ENCODE results near the gene ZBTB38. TPM values are rescaled to one million over a fixed set of nuclear protein-coding genes. Genes with fewer than 3 reads are reported as not detected.

ZBTB38 gene, protein sequence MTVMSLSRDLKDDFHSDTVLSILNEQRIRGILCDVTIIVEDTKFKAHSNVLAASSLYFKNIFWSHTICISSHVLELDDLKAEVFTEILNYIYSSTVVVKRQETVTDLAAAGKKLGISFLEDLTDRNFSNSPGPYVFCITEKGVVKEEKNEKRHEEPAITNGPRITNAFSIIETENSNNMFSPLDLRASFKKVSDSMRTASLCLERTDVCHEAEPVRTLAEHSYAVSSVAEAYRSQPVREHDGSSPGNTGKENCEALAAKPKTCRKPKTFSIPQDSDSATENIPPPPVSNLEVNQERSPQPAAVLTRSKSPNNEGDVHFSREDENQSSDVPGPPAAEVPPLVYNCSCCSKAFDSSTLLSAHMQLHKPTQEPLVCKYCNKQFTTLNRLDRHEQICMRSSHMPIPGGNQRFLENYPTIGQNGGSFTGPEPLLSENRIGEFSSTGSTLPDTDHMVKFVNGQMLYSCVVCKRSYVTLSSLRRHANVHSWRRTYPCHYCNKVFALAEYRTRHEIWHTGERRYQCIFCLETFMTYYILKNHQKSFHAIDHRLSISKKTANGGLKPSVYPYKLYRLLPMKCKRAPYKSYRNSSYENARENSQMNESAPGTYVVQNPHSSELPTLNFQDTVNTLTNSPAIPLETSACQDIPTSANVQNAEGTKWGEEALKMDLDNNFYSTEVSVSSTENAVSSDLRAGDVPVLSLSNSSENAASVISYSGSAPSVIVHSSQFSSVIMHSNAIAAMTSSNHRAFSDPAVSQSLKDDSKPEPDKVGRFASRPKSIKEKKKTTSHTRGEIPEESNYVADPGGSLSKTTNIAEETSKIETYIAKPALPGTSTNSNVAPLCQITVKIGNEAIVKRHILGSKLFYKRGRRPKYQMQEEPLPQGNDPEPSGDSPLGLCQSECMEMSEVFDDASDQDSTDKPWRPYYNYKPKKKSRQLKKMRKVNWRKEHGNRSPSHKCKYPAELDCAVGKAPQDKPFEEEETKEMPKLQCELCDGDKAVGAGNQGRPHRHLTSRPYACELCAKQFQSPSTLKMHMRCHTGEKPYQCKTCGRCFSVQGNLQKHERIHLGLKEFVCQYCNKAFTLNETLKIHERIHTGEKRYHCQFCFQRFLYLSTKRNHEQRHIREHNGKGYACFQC (N-terminal part only)
- 10 to 100 TPM; 21.3 to 22.0 TPM for total RNA-seq

DNA sequence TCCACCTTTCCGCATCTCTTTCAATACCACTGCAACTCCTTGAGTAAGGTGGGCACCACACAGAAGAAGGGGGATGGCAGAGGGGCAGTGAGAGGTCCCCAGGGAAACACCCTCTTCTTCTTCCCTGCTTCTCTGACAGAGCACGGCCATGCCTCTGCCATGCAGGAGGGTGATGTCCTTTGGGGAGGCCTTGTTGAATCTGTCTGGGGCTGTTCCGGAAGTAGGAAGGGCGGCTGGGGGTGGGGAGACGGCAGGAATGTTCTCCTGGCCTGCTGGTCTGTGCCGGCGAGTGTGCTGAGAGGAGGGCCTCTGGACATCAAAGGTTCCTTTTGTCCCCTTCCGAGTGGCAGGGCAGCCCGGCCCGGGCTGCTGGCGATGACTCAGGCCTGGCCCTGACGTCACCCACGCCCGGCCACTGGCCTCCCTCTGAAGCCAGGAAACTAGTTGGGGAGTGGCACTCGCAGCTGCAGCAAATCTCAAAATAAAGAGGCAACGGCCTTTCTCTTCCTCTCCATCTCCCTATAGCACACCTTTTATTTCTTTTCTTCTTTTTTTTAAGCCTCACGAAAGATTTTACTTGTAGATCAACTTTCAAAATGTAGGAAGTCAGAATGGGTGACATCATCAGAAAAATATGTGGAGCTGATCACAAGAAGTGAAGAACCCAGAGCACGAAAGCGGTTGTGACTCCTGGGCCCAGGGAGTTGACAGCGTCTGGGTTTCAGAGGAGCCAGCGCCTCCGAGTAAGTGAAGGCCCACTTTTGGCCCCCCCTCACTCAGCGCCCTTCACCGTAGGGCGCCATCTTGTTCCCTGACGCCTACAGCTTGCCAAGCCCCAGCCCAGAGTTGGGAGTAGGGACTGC lies at the start of gene ZBTB38:
ZBTB38 (plus strand) TSS at position 443 of the 863 bp plus-strand sequence. CDS start 73,885 bp downstream, outside the sequence.
- H3K27ac Mint-ChIP-seq = no peak within 1 kb of the TSS
- H3K4me1 Mint-ChIP-seq = peaks cover 25% of the 10 kb centered on the region
- intact Hi-C loops (cut with DNase I, micrococcal nuclease) = no loop called here
- ATAC-seq (no peak), DNase-seq (no peak)
- ChIA-PET CTCF (interaction anchor here (0.7 to 2.9 kb wide), 7 partner anchors 22 to 260 kb away, joined by 3 to 16 read pairs (median 3); no protein-coding TSS in a partner anchor), POLR2A (no interaction called here)
- no peaks in the 10 kb centered on the region for H3K36me3 Mint-ChIP-seq (ENCODE audit: low read depth)
- no peaks in the 10 kb centered on the region for H3K27me3 Mint-ChIP-seq
- no peaks in the 10 kb centered on the region for H3K9me3 Mint-ChIP-seq (ENCODE audit: low read depth)
- H3K4me3 Mint-ChIP-seq = no peak within 1 kb of the TSS

DNA sequence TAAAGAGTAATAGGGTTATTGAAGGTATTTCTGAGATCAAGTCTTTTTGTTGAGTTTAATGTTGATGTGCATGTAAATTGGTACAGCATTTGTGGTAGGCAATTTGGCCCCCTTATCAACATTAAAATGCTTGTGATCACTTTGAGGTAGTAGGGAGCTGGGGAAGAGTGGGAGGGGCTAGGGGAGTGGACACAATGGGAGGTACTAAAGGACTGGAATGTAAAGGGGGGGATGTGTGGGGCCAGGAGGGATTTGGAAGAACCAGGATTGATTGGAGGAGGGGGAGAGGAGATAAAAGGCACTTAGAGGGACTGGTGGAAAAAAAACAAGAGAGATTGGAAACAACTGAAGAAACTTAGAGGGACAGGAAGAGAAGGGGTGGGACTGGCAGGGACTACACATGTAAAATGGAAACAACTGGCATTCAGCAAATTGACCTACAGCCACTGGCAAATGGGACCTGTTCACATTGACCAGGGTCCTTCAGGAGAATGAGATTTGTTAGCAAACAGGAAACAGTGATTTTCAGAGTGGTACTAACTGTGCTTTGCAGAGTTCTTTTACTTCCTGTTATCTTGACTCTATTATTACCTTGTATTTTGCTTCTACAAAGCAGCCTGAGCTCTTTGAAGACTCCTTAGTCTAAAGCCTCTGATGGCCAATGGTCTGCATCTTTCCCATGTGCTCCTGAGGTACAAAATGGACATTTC lies 47.8 kb upstream of the ZBTB38 start:
- intact Hi-C loops (cut with DNase I, micrococcal nuclease) = no loop called here
- DNase-seq (no peak), ATAC-seq (no peak)
- ChIA-PET POLR2A (no interaction called here), CTCF (interaction anchor here (1.1 to 1.4 kb wide), 2 partner anchors 9 to 28 kb away, joined by 4 read pairs; no protein-coding TSS in a partner anchor)
- Mint-ChIP-seq H3K9me3 (ENCODE audit: low read depth) (peaks cover 8% of the 10 kb centered on the region), H3K36me3 (ENCODE audit: low read depth) (peaks cover 5% of the 10 kb centered on the region), H3K4me1 (peaks cover 28% of the 10 kb centered on the region), H3K27me3 (no peaks in the 10 kb centered on the region), H3K27ac (peak overlapping the region; percentile 52), H3K4me3 (no peak overlapping the region)

DNA sequence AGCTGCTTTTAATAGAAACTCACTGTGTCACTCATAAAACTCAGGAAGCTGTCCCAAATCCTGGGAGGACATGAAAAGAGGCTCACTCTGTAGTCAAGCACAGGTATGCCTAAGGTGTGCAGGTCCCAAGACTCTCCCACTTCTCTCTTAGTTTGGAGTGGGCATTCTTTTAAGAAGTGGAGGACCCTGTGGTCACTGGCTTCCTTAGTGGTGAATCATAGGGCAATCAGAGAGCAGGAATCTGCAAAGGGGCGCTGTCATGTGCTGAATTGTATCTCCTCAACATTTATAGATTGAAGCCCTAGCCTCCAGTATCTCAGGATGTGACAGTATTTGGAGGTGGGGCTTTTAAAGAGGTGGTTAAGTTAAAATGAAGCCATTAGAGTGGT lies 47.2 kb upstream of the ZBTB38 start:
- H3K4me1 Mint-ChIP-seq = peaks cover 28% of the 10 kb centered on the region
- peaks cover 8% of the 10 kb centered on the region for H3K9me3 Mint-ChIP-seq (ENCODE audit: low read depth)
- POLR2A ChIA-PET = no interaction called here
- CTCF ChIA-PET = interaction anchor here (0.7 to 1.4 kb wide), 3 partner anchors 9 to 38 kb away, joined by 3 to 4 read pairs (median 4); no protein-coding TSS in a partner anchor
- ATAC-seq (no peak), DNase-seq (no peak)
- intact Hi-C loops (cut with DNase I, micrococcal nuclease) = no loop called here
- peaks cover 5% of the 10 kb centered on the region for H3K36me3 Mint-ChIP-seq (ENCODE audit: low read depth)
- H3K27ac Mint-ChIP-seq = peak overlapping the region; percentile 51
- no peaks in the 10 kb centered on the region for H3K27me3 Mint-ChIP-seq
- no peak overlapping the region for H3K4me3 Mint-ChIP-seq

DNA sequence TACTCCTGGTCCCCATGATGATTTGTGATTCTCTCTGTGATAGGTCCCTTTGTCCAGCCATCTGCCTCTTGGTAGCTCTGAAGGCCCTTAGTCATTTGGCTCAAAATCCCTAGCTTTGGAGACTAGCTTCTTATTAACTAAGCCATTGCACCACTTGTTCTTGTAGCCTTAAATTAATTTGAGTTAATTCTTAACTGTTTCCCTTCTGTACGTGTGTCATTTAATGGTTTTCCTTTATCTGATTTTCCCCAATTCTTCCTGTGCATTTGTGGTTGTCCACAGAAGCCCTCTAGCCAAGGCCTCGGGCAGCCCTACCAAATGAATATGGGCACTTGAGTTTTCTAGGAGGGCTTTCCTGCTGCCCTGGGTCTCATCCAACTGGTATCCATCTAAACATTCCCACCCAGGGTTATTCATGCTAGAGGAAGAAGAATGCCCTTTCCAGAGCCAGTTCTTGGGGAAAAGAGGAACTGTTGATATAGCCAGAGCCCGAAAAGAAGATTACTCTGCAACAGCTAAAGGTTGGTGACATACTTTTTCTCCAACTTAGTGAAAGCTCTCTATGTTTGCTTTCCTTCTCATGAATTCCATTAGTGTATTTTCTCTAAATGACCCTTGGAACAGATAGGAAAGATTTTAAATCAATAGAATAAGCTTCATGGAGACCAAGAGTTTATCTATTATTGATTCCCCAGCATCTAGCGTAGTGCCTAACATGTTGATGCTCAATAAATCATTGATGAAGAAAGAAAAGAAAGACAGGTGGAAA lies 44.2 kb upstream of the ZBTB38 start:
- H3K27ac Mint-ChIP-seq = no peak overlapping the region
- no peak overlapping the region for H3K4me3 Mint-ChIP-seq
- DNase-seq = no peak
- ChIA-PET POLR2A (no interaction called here), CTCF (interaction anchor here (0.8 to 2.3 kb wide), 4 partner anchors 12 to 320 kb away, joined by 3 to 10 read pairs (median 4); no protein-coding TSS in a partner anchor)
- no peak for ATAC-seq
- H3K9me3 Mint-ChIP-seq (ENCODE audit: low read depth) = peaks cover 8% of the 10 kb centered on the region
- H3K36me3 Mint-ChIP-seq (ENCODE audit: low read depth) = peaks cover 5% of the 10 kb centered on the region
- peaks cover 39% of the 10 kb centered on the region for H3K4me1 Mint-ChIP-seq
- intact Hi-C loops (cut with DNase I, micrococcal nuclease) = no loop called here
- no peaks in the 10 kb centered on the region for H3K27me3 Mint-ChIP-seq

DNA sequence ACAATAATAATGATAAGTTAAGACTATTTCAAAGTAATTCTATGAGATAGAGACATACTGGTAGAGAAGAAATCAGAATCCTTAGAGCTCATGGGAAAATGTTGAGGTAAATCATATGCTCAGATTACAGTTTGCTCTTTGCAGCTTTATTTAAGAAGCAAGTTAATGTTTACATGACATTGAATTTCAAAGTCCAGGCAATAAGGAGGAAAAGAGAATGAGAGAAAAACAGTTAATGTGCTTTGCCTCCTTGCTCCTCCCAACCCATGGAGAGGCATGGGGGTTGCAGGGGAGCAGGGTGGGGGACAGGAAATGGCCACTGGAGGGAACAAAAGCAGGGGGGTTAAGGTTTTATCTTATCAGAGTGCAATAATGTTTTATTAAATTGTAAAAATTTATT lies 42.2 kb upstream of the ZBTB38 start:
- DNase-seq (no peak), ATAC-seq (no peak)
- peaks cover 2% of the 10 kb centered on the region for H3K36me3 Mint-ChIP-seq (ENCODE audit: low read depth)
- peaks cover 23% of the 10 kb centered on the region for H3K4me1 Mint-ChIP-seq
- H3K4me3 Mint-ChIP-seq = no peak overlapping the region
- H3K27ac Mint-ChIP-seq = no peak overlapping the region
- intact Hi-C loops (cut with DNase I, micrococcal nuclease) = no loop called here
- no peaks in the 10 kb centered on the region for H3K27me3 Mint-ChIP-seq
- H3K9me3 Mint-ChIP-seq (ENCODE audit: low read depth) = no peaks in the 10 kb centered on the region
- ChIA-PET CTCF (interaction anchor here (0.7 to 1.1 kb wide), 5 partner anchors 15 to 236 kb away, joined by 3 read pairs; no protein-coding TSS in a partner anchor), POLR2A (no interaction called here)

DNA sequence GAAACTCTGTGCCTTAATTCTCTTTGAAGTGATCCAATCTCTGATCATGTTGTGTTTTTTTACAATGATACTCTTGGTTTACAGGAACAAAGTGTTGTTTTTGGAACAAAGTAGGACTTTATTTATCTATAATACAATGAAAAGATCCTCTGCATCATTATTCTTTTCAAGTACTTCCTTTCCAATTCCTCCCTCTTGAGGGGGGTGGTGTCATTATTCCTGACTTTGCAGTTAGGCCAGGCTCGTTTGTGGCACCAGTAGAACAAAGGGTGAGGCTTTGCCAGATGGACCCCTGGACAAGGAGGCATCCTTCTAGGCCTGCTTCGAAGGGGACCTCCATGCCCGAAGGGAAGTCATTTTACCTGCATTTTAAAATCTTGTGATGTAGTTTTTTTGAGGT lies 41.7 kb upstream of the ZBTB38 start:
- Mint-ChIP-seq H3K9me3 (ENCODE audit: low read depth) (no peaks in the 10 kb centered on the region), H3K27ac (no peak overlapping the region), H3K27me3 (no peaks in the 10 kb centered on the region), H3K36me3 (ENCODE audit: low read depth) (peaks cover 2% of the 10 kb centered on the region), H3K4me3 (no peak overlapping the region), H3K4me1 (peaks cover 20% of the 10 kb centered on the region)
- intact Hi-C loops (cut with DNase I, micrococcal nuclease) = no loop called here
- ATAC-seq (no peak), DNase-seq (no peak)
- ChIA-PET POLR2A (no interaction called here), CTCF (interaction anchor here (0.8 to 1.1 kb wide), 3 partner anchors 22 to 128 kb away, joined by 3 read pairs; no protein-coding TSS in a partner anchor)

DNA sequence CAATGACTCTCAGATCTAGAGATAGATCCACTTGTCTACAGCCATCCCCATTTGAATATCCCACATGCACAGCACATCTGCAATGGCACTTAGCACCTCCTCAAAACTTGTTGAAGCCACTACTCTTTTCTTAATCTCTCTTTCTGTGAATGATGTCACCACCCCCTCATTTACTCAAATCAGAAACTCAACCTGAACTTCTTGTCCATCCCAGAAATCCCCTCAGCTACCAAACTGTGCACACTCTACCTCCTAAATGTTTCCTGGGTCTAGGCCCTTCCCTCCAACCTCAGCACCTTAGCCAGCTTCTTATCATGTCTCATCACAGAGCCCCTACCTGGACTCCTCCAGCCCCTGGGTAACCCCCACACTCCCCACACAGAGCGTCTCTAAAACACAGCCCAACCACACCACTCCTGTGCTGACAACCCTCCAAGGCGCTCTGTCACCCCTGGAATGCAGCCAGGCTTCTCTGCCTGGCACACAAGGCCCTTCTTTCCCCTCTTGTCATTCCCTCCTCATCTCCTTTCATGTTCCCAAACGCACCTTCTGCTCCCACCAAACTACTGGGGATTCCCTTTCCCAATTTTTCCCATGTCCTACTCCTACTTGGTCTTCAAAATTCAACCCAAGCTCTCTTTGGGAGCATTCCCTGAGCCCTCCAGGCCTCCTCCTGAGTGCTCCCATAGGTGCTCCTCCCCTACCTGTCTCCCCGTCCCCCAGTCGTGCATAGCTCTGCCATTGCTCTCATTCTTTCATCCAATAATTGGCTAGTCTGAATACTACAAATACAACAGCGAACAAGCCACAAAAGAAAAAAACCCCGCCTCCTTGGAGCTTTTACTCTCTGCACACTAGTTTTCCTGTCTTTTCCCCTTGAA lies 39.8 kb upstream of the ZBTB38 start:
- Mint-ChIP-seq H3K27ac (peak overlapping the region; percentile 29), H3K36me3 (ENCODE audit: low read depth) (peaks cover 2% of the 10 kb centered on the region), H3K4me1 (peaks cover 17% of the 10 kb centered on the region), H3K27me3 (no peaks in the 10 kb centered on the region), H3K4me3 (no peak overlapping the region), H3K9me3 (ENCODE audit: low read depth) (no peaks in the 10 kb centered on the region)
- intact Hi-C loops (cut with DNase I, micrococcal nuclease) = no loop called here
- ChIA-PET CTCF (interaction anchor here (0.6 to 1.1 kb wide), 3 partner anchors 14 to 232 kb away, joined by 3 to 4 read pairs (median 3); no protein-coding TSS in a partner anchor), POLR2A (no interaction called here)
- DNase-seq = peak; percentile 57
- ATAC-seq = peak; percentile 83

DNA sequence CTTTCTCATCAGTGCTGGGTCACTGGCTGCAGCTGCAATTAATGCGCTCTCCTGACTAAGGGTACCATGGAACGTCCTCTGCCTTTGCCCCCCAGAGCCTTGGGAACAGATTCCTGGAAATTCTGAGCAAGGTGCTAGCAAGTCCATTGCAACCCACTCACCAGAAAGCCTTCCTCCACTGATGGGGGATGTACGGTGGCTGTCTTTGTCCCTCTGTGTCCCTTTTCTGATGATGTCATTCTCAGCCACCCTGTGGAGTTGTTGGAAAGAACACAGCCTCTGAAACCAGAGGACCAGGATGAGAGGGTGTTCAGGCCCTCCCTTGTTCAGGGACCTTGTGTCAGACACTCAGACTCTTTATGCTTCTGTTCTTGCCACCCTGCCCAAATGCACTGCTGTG lies 38.1 kb upstream of the ZBTB38 start:
- no peaks in the 10 kb centered on the region for H3K9me3 Mint-ChIP-seq (ENCODE audit: low read depth)
- H3K27me3 Mint-ChIP-seq = peaks cover 4% of the 10 kb centered on the region
- CTCF ChIA-PET = interaction anchor here (0.9 kb wide), 1 partner anchor 125 kb away, joined by 3 read pairs; no protein-coding TSS in a partner anchor

More for the DNA sequence above, 38.1 kb upstream of the ZBTB38 start:
- no peak overlapping the region for H3K27ac Mint-ChIP-seq
- DNase-seq (no peak), ATAC-seq (no peak)
- H3K4me3 Mint-ChIP-seq = no peak overlapping the region
- H3K36me3 Mint-ChIP-seq (ENCODE audit: low read depth) = no peaks in the 10 kb centered on the region
- POLR2A ChIA-PET = no interaction called here
- peaks cover 17% of the 10 kb centered on the region for H3K4me1 Mint-ChIP-seq
- intact Hi-C loops (cut with DNase I, micrococcal nuclease) = no loop called here

Measured in activated CD4-positive, alpha-beta T cell treated with anti-CD3 and anti-CD28 coated beads for 36 hours (primary cell).